K562 (cell line): ENCODE data around the gene RAB3GAP1. TPM values are rescaled to one million over a fixed set of nuclear protein-coding genes. Genes with fewer than 3 reads are reported as not detected.
A peak's percentile ranks its signal among the peaks of the same experiment; 100 is the strongest.

Experiments used
- GTF2A2 ChIP-seq: IDR thresholded peaks from 2 replicates; pipeline ENCODE4 v1.6.1; 2016; ENCODE audit warnings: mild to moderate bottlenecking, missing genetic modification characterization, missing compliant biosample characterization
- MAFF ChIP-seq: IDR thresholded peaks from 2 replicates; pipeline ENCODE4 v1.6.1; 2012; ENCODE audit warnings: low read length, improper control_type of control experiment
- MAFG ChIP-seq: fragments of 450-650 bp; conservative IDR thresholded peaks from 2 replicates; pipeline ENCODE4 v1.6.1; 2016; ENCODE audit warnings: missing genetic modification characterization, missing compliant biosample characterization
- MAFK ChIP-seq: IDR thresholded peaks from 2 replicates; pipeline ENCODE4 v1.6.1; 2011; ENCODE audit warnings: low read length, improper control_type of control experiment
- POLR2G ChIP-seq: fragments of 200-400 bp; formaldehyde crosslinking; IDR thresholded peaks from 2 replicates; pipeline ENCODE4 v1.6.1; 2017; ENCODE audit warnings: low read depth, mild to moderate bottlenecking, antibody characterized with exemption, low read length, moderate library complexity
- PTTG1 ChIP-seq: fragments of 450-650 bp; IDR thresholded peaks from 2 replicates; pipeline ENCODE4 v1.6.1; 2016; ENCODE audit warnings: low read depth, mild to moderate bottlenecking, missing genetic modification characterization, missing compliant biosample characterization
- RBBP5 ChIP-seq: fragments of 200-600 bp; sonication (generic); IDR thresholded peaks from 2 replicates; pipeline ENCODE4 v1.6.1; 2012; ENCODE audit warnings: borderline replicate concordance, mild to moderate bottlenecking, low read length, control low read depth, inconsistent platforms; ENCODE audit not compliant: insufficient read depth, poor library complexity, severe bottlenecking
- SMAD2 ChIP-seq: fragments of 150-350 bp; IDR thresholded peaks from 2 replicates; pipeline ENCODE4 v1.6.1; 2014; ENCODE audit warnings: low read depth, mild to moderate bottlenecking, low read length
- TRIM28 ChIP-seq: fragments of 450-650 bp; IDR thresholded peaks from 2 replicates; pipeline ENCODE4 v1.6.1; 2017
- ZBTB5 ChIP-seq: fragments of 450-650 bp; IDR thresholded peaks from 2 replicates; pipeline ENCODE4 v1.6.1; 2017; ENCODE audit warnings: antibody characterized with exemption
- ZNF431 ChIP-seq: sonication (generic); formaldehyde crosslinking; IDR thresholded peaks from 2 replicates; pipeline ENCODE4 v1.8.0; 2022; ENCODE audit warnings: mild to moderate bottlenecking, missing genetic modification reagents
- ZNF778 ChIP-seq: fragments of 450-650 bp; formaldehyde crosslinking; IDR thresholded peaks from 2 replicates; pipeline ENCODE4 v1.4.0; 2020; ENCODE audit warnings: mild to moderate bottlenecking, moderate library complexity
- polyA plus RNA-seq, 8 experiments: library from polyadenylated mRNA; depleted of rRNA in 4 of 8; stranded (reverse) in 5 of 8; unstranded in 3 of 8; fragments of >200 nt; fragmentation: Nextera tagmentation in 2 of 8; fragmentation: Illumina TruSeq in 1 of 8; extraction: Ambion mirVana in 2 of 8; extraction: Trizol in 1 of 8; gene quantifications; 2 replicates each; pipeline versions ENCODE4 v1.2.1 to v1.2.3, GENCODE V29; 2011 to 2014; ENCODE audit warnings: inconsistent platforms in 1 of 8, missing spikeins in 1 of 8
- total RNA-seq, 7 experiments: library from RNA; depleted of rRNA in 6 of 7; stranded (reverse); fragments of >200 nt in 6 of 7; fragmentation: Illumina TruSeq in 2 of 7; extraction: Trizol in 2 of 7; gene quantifications; 2 replicates each; pipeline versions ENCODE4 v1.2.1 to v1.2.3, GENCODE V29; 2011 to 2021; ENCODE audit warnings: low replicate concordance in 1 of 7
- TF ChIP-seq, protein P1 (sequence below): sonication (generic); formaldehyde crosslinking; IDR thresholded peaks from 2 replicates; pipeline ENCODE4 v1.8.1; 2023; ENCODE audit warnings: mild to moderate bottlenecking, missing genetic modification reagents
- TF ChIP-seq, protein P2 (sequence below): fragments of 150-350 bp; conservative IDR thresholded peaks from 2 replicates; pipeline ENCODE4 v1.6.1; 2014; ENCODE audit warnings: low read length

RAB3GAP1 gene
- total and polyA plus RNA-seq, 9 of the 15 experiments (the other 6 are each of a cell fraction or from before 2014, with no cell fraction given), result 15.5 to 48.6 (median 33.0) TPM

DNA sequence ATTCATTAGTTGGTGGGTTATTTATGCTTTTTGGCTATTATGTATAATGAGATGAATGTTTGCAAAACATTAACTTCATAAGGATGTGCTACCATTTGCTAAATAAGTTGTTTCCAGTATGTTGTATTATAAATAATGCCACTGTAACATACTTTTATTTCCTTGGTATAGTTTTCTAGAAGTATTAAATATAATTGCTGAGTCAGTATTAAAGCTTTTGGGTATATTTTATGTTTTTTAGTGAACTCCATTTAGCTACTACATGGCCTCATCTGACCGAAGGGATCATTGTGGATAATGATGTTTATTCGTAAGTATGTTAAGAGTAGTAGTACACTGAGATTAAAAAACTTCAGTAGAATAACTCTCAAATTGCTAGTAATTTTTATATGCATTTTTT lies 73.8 kb downstream of the RAB3GAP1 start (continued):
- TF ChIP-seq, protein P1, sequence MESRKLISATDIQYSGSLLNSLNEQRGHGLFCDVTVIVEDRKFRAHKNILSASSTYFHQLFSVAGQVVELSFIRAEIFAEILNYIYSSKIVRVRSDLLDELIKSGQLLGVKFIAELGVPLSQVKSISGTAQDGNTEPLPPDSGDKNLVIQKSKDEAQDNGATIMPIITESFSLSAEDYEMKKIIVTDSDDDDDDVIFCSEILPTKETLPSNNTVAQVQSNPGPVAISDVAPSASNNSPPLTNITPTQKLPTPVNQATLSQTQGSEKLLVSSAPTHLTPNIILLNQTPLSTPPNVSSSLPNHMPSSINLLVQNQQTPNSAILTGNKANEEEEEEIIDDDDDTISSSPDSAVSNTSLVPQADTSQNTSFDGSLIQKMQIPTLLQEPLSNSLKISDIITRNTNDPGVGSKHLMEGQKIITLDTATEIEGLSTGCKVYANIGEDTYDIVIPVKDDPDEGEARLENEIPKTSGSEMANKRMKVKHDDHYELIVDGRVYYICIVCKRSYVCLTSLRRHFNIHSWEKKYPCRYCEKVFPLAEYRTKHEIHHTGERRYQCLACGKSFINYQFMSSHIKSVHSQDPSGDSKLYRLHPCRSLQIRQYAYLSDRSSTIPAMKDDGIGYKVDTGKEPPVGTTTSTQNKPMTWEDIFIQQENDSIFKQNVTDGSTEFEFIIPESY (CRISPR knock-in tag), result no peak
- TF ChIP-seq GTF2A2 (tag), result no peak
- no peak for TF ChIP-seq ZBTB5
- TF ChIP-seq POLR2G, result no peak
- TF ChIP-seq, protein P2, sequence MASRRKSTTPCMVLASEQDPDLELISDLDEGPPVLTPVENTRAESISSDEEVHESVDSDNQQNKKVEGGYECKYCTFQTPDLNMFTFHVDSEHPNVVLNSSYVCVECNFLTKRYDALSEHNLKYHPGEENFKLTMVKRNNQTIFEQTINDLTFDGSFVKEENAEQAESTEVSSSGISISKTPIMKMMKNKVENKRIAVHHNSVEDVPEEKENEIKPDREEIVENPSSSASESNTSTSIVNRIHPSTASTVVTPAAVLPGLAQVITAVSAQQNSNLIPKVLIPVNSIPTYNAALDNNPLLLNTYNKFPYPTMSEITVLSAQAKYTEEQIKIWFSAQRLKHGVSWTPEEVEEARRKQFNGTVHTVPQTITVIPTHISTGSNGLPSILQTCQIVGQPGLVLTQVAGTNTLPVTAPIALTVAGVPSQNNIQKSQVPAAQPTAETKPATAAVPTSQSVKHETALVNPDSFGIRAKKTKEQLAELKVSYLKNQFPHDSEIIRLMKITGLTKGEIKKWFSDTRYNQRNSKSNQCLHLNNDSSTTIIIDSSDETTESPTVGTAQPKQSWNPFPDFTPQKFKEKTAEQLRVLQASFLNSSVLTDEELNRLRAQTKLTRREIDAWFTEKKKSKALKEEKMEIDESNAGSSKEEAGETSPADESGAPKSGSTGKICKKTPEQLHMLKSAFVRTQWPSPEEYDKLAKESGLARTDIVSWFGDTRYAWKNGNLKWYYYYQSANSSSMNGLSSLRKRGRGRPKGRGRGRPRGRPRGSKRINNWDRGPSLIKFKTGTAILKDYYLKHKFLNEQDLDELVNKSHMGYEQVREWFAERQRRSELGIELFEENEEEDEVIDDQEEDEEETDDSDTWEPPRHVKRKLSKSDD, result no peak
- TF ChIP-seq ZNF431 (CRISPR knock-in tag), result no peak
- TF ChIP-seq ZNF778, result no peak
- TF ChIP-seq MAFF, result peak; percentile 81
- no peak for TF ChIP-seq PTTG1 (tag)
- peak; percentile 85 for TF ChIP-seq MAFK
- TF ChIP-seq TRIM28, result no peak
- peak; percentile 73 for TF ChIP-seq MAFG (tag)
- TF ChIP-seq RBBP5, result no peak
- TF ChIP-seq SMAD2, result no peak
